ENCODE results near the gene ELSPBP1.
A peak's percentile ranks its signal among the peaks of the same experiment; 100 is the strongest.
"Not testable (repeated sequence)": the region's sequence is repeated elsewhere in the genome, so short reads cannot be mapped to it uniquely, and the experiment has no call there.

Gene ELSPBP1

GRCh38 chr19:48043675-48044258 lies 49.3 kb downstream of the ELSPBP1 start, which contains the start of gene CABP5:
TSS of gene CABP5 (minus strand) at chr19:48044079. CDS start at chr19:48043922, 157 bp downstream.
- DNase-seq (ENCODE audit: low read depth): no peak

GRCh38 chr19:48044561-48044960 lies 50.1 kb downstream of the ELSPBP1 start:
- no peak for DNase-seq (ENCODE audit: low read depth)

- DNase-seq (ENCODE audit: low read depth): no peak
These were observed 57.1 kb downstream of the ELSPBP1 start for GRCh38 chr19:48051335-48052033.

GRCh38 chr19:48053076-48053475 lies 58.6 kb downstream of the ELSPBP1 start:
- no peak for DNase-seq (ENCODE audit: low read depth)

- DNase-seq (ENCODE audit: low read depth): no peak
These were observed 59.4 kb downstream of the ELSPBP1 start for GRCh38 chr19:48053856-48054255.

- no peak for DNase-seq (ENCODE audit: low read depth)
These were observed 64.9 kb downstream of the ELSPBP1 start for GRCh38 chr19:48059331-48059730.

GRCh38 chr19:48060381-48060780 lies 65.9 kb downstream of the ELSPBP1 start:
- no peak for DNase-seq (ENCODE audit: low read depth)

- no peak for DNase-seq (ENCODE audit: low read depth)
These were observed 67.2 kb downstream of the ELSPBP1 start for GRCh38 chr19:48061401-48062344.

GRCh38 chr19:48064509-48064908 lies 70.1 kb downstream of the ELSPBP1 start:
- peak; percentile 50 for DNase-seq (ENCODE audit: low read depth)

- DNase-seq (ENCODE audit: low read depth): no peak
These were observed 75.0 kb downstream of the ELSPBP1 start for GRCh38 chr19:48069435-48069834.

GRCh38 chr19:48070177-48070769 lies 75.8 kb downstream of the ELSPBP1 start:
- not testable (repeated sequence) for DNase-seq (ENCODE audit: low read depth)

All from non-pigmented ciliary epithelial cell (primary cell).